Measurements from ENCODE around the gene HS2ST1.
"Not testable (repeated sequence)": the region's sequence is repeated elsewhere in the genome, so short reads cannot be mapped to it uniquely, and the experiment has no call there.

HS2ST1 gene

DNA sequence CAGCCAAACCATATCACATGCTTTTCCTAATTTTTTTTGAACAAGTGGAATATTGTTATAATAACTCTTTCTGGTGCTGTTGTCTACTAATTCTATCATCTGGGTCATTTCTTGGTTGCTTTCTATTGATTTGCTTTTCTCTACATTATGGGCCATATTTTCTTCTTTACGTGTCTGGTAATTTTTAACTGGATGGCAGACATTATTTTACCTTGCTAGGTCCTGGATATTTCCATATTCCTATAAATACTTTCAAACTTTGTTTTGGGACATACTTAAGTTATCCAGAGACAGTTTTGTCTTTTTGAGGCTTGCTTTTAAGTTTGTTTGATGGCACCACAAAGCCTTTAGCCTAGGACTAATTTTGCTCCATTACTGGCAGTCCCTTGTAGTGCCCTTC, 11.3 kb downstream of the HS2ST1 start:
- DNase-seq (ENCODE audit: low read depth), result no peak

DNA sequence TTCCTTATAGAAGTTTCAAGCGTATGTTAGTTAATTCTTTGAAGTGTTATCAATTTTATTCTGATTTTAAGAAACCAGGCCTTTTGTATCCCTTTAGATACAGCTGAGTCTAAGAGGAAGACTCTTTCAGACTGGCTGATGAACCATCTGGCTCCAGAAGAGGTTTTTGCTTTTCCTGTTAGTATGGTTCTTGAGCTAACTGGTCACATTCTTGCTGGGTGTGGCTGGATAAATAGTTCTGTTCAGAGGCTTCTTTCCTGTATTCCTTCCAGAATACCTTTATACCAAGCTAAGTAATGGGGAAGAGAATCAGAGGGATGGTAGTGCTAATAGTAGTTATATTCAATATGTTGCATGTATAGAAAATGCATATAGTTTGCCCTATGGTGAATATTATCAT, 12.4 kb downstream of the HS2ST1 start:
- no peak for DNase-seq (ENCODE audit: low read depth)

DNA sequence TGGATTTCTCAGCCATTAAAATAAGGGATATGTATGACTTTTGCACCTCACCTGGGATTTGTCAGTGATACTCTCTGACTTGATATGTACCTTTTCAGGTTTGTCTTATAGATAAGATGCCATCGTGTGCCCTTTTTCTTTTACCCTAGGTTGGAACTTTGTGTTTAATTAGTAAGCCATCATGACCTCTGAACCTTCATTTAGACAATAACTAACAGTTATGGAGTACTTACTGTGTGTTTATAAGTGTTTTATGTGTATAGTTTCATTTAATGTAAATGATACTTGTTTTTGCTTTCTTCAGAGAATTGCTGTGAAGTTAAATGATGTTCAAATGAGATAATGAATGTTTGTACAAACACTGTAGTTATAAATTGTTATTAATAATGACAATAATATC, 14.4 kb downstream of the HS2ST1 start:
- no peak for DNase-seq (ENCODE audit: low read depth)

DNA sequence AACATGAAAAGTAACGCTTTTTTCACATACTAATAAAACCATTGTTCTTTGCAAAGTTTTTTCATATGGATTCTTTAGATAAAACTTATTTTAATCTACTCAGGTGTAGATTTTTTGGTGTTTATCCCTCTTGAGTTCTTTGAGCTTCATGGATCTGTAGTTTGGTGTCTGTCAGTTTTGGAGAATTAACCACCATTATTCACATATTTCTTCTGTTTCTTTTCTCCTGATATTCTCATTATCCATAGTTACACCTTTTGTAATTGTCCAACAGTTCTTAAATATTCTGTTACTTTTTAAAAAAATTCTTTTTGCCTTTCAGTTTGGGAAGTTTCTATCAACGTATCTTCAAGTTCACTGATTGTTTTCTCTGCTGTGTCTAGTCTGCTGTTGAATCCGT, 18.6 kb downstream of the HS2ST1 start:
- no peak for DNase-seq (ENCODE audit: low read depth)

DNA sequence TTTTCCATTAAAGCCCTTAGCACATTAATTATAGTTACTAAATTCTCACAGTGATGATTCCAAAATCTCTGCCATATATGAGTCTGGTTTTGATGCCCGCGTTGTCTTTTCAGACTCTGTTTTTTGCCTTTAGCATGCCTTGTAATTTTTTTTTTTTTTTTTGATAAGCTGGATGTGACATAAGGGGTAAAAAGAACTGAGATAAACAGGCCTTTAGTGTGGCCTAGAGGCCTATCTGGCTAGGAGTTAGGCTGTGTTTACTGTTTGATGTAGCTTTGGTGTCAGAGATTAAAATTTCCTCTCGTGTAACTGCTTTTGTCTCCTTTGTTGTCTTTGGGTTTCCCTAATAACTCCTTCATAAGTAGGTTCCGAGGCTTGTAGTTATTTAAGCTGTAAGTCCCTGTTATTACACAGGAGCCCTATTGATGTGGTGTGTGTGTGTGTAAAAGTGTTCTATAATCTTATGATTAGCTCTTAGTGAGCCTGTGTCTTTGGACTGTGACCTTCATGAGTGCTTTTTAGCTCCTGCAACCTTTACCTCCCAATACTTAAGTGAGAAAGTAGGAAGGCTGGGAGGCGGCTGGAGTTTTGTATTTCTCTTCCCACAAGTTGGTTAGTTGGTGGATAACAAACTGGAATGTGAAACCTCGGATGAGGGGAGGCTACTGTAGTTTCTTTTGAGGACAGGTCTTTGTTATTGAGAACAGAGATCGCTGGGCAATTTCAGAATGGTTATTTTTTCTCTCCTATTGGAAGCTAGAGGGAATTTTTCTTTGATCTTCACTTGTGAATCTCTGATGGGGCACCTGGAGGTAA, 19.3 kb downstream of the HS2ST1 start:
- DNase-seq (ENCODE audit: low read depth), result no peak

DNA sequence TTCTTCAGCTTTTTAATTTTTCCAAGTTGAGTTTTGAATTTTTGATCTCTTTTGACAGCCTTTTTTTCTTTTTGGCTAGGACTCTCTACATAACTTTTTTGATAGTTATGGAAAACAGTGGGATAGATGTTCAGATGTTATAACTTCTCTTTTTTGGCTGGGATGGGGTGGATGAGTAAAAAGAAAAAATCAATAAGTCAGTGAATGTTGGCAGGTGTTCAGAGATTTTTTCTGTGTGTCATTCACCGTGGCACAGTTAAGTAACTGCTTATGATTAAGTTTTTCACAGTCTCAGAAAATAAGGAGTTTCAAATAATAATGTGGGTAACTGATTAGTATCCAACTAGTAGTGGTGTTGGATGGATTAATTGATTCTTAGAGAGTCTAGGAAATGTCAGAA, 24.0 kb downstream of the HS2ST1 start:
- DNase-seq (ENCODE audit: low read depth), result no peak

DNA sequence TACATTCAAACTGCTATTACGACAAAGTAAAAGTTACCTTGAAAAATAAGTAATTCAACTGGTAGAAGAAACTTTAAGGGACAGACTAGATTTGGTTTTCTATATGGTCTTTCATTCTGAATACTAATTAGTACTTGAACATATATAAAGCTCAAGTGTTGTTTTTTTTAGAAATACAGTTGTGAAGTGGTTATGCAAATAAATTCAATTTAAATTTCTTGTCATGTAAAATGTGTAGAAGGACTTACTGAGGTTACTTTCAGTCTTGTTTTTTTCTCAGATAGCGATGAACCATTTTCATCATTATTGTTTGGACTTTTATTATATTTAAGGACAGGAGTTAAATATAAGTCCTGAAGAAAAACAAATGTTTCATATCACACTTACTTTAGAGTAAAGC, 24.4 kb downstream of the HS2ST1 start:
- DNase-seq (ENCODE audit: low read depth), result no peak

DNA sequence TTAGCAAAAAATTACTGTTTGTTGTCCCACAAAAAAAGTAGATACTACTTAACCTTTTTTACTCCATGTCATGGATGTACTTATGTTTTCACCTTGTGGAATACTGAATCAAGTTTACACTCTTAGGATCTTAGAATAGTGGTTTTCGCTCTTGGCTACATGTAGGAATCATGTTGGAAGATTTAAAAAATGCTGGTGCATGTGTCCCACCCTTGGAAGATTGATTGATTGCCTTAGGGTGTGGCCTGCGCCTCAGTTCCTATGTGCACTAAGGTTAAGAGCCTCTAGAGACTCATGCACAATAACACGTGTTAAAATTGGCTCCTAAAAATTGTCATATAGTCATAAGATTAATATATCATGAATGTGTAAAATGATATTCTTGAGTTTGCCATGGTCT, 25.0 kb downstream of the HS2ST1 start:
- no peak for DNase-seq (ENCODE audit: low read depth)

DNA sequence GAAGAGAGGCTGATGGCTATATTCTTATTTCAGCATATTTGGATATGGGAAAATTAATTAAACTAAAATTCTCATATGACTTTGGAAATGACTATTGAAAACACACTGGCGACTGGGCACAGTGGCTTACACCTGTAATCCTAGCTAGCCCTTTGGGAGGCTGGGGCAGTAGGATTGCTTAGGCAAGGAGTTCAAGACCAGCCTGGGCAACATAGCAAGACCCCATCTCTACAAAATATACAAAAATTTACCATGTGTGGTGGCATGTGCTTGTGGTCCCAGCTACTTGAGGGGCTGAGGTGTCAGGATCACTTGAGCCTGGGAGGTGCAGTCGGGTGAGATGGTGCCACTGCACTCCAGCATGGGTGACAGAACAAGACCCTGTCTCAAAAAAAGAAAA, 26.2 kb downstream of the HS2ST1 start:
- no peak for DNase-seq (ENCODE audit: low read depth)

DNA sequence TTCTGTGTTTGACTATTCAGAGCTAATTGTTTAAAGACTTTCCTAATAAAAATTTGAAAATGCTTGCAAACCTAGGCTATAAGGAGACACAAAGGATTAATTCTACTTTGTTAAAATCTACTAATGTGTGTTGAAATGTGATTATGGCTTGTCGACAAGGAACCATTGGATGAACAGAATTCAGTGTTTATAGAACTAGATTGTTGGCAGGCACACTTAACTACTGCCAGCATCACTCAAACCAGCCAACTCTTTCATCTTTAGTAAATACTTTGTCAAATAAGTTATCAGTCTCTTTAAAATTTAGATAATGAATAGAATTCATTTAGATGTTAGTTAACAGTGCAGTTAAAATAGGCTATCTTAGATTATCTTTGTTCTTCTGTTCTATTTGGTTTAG, 27.6 kb downstream of the HS2ST1 start:
- no peak for DNase-seq (ENCODE audit: low read depth)

DNA sequence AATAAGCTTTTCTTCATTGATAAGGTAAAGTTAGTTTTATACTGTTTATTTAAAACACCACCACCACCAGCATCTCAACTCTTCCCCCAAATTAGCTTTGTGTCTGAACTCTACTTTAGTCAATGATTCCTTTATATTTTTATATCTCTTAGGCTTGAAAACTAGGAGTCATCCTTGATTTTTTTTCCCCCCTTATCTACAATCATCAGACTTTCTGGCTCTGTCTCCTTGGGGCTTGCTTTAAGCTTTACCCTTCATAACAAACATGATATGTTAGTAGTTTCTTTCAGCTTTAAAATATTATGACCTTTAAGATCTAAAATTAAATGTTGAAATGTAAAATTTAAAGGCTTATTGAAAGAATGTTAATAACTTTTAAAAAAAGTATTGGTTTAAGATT, 28.3 kb downstream of the HS2ST1 start:
- DNase-seq (ENCODE audit: low read depth), result no peak

DNA sequence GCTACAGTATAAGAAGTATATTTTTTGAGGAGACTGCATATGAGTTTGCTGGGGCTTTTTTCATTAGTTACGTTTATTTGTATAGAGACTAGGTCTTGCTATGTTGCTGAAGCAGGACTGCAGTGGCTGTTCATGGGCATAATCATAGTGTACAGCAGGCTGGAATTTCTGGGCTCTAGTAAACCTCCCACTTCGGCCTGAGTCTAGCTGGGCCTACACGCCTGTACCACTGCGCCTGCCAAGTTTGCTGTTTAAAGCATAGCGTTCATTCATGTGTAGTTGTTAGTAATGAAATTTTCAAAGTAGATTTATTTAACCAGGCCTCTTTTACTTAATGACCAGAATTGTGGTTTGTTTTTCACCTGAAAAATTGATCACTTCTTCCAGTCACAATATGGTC, 33.8 kb downstream of the HS2ST1 start:
- DNase-seq (ENCODE audit: low read depth), result no peak

DNA sequence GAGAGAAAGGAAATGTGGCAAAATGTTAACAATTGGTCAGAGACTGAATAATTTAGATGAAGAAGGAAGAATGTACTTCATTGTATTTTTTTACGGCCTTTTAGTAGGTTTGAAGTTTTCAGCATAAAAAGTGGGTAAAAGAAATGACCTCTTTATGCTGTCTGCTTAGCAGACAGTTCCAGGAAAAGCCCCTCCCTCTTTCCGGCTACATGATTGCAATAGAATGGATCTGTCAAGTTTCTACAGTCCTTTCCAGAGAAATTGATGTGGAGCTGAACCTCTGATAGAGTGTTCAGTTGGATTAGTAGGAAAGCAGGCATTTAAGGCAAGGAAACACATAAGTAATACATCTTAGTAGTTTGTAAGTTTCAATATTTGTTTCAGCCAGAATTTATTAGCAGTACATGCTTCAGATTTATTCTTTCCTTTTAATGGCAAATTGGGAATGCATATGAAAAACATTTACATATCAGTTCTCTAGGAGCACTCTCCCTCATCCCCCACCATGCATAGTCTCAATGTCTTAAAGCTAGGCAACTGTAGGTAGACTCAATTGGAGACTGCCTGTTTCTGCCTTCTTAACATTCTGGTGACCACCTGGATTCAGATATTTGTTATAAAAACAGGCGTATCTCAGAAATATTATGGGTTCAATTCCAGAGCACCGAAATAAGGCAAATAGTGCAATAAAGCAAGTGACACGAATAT, 36.4 kb downstream of the HS2ST1 start:
- no peak for DNase-seq (ENCODE audit: low read depth)

DNA sequence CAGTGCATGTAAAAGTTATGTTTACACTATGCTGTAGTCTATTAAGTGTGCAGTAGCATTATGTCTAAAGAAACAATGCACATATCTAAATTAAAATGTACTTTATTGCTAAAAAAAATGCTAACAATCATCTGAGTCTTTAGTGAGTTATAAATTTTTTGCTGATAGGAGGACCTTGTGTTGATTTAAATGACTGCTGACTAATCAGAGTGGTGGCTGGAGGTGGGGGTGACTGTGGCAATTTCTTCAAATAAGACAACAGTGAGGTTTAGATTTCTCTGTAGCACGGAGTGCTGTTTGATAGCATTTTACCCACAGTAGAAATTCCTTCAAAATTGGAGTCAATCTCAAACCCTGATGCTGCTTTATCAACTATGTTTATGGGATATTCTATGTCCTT, 37.0 kb downstream of the HS2ST1 start:
- no peak for DNase-seq (ENCODE audit: low read depth)

DNA sequence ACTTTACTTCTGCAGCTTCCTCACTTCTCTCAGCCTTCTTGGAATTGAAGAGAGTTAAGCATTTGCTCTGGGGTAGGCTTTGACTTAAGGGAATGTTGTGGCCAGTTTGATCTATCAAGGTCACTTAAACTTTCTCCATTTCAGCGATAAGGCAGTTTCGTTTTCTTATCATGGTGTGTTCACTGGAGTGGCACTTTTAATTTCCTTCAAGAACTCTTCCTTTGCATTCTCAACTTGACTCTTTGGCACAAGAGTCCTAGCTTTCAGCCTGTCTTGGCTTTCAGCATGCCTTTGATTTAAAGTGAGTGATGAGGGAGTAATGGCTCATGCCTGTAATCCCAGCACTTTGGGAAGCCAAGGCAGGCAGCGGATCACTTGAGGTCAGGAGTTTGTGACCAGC, 38.7 kb downstream of the HS2ST1 start:
- DNase-seq (ENCODE audit: low read depth), result no peak

DNA sequence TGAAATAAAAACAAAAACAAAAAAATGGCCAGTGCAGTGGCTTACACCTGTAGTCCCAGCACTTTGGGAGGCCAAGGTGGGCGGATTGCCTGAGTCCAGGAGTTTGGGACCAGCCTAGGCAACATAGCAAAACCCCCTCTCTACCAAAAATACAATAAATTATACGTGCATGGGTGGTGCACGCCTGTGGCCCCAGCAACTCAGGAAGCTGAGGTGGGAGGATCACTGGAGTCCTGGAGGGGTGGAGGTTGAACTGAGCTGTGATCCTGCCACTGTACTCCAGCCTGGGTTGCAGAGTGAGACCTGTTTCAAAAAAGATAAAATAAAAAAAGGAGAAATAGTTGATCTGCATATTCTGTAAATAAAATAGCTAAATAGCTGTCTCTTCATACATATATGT, 41.2 kb downstream of the HS2ST1 start:
- DNase-seq (ENCODE audit: low read depth), result no peak

DNA sequence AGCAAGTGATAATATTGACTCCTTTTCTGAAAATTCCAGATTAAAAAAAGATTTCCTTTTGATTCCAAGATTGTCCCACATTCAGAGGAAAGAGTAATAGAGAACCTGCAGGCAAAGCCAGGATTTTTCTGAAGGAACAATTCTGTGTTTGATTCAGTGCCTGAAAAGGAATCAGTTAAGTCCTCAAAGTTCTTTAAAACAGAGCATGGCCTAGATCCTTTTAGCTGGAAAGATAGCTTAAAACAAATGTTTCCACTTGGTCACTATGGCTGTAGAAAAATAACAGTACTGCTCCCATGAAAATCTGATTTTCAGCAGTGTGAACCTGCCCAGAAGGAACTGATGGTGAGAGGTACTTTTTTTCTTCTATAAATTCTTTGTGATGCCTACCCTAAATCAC, 41.8 kb downstream of the HS2ST1 start:
- no peak for DNase-seq (ENCODE audit: low read depth)

DNA sequence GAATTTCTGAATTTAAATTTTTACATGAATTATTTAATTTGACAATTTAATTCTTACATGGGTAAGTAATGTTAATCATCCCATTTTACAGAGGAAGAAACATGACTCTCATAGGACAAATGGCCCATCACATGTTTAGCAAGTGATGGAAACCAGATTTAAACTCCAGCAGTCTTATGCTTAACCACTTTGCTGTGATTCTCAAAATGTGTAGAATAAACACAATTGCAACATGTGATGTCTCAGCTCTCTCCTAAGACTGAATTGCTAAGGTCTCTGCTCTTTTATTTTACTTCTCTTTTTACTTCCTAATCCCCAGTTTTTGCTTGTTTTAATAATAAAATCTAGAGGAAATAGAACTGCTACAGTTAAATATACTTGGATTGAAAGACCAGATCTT, 42.8 kb downstream of the HS2ST1 start:
- no peak for DNase-seq (ENCODE audit: low read depth)

DNA sequence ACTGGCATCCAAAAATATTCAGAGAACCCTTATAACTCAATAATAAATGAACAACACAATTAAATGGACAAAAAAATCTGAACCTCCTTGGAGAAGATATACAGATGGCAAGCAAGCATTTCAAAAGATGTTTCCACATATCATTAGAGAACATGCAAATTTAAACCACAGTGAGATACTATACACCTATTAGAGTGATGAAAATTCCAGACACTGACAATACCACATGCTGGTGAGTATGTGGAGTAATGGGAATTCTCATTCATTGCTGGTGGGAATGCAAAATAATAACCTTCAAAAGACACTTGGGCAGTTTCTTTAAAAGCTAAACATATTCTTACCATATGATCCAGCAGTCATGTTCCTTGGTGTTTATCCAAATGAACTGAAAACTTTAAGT, 46.1 kb downstream of the HS2ST1 start:
- no peak for DNase-seq (ENCODE audit: low read depth)

DNA sequence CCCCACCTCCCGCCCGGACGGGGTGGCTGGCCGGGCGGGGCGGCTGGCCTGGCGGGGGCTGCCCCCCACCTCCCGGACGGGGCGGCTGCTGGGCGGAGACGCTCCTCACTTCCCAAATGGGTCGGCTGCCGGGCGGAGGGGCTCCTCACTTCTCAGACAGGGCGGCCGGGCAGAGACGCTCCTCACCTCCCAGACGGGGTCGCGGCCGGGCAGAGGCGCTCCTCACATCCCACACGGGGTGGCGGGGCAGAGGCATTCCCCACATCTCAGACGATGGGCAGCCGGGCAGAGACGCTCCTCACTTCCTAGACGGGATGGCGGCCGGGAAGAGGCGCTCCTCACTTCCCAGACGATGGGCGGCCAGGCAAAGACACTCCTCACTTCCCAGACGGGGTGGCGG, 49.4 kb downstream of the HS2ST1 start:
- not testable (repeated sequence) for DNase-seq (ENCODE audit: low read depth)

DNA sequence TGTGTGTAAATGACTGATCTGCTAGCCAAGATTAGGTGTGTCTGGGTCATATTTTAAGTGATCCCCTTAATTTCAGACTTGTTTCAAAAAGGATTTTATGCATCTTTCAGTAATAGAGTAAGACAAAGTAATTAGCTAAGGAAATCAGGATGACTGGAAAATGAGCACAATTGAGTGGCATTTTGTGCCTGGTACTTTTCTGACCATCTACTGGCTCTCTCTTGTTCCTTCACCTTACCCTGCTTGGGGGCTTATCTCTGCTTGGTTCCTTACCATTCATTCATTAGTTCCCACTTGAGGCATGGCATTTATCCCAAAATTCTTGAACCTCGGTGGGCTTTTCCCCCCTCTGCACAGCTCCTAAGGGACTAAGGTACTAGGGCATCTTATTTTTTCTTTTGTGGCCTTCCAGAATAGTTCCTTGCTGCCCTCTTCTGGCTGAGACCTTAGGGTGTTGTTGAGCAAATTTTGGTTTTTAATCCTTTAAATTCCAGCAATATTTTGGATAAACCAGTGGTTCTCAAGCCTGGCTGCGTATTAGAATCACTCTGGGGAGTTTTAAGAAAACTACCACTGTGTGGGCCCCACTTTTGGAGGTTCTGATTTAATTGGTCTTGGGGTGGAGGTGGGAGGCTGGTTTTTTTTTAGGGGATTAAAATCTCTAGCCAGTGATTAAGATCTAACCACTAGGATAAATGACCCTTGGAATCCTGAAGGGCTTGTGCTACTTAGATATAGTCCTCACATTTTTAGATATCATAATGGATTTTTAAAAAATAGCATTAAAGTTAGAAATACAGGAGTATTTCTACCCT, 50.8 kb downstream of the HS2ST1 start:
- no peak for DNase-seq (ENCODE audit: low read depth)

DNA sequence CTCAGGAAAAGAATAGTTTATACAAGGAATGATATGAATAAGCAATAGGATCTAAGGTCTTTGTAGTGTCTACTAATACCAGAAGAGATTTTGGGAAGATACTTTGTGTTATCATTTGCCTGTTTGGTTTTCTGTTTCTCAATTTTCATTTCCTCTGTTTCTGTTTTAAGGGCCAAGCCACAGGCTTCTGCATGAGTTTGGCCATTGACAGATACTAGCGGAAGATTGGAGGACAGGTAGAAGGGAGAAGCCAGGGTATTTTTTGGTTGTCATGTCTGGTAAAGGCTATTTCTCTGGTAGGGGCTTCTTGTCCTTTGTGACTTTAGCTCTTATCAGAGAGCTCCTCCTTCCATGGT, 51.4 kb downstream of the HS2ST1 start:
- DNase-seq (ENCODE audit: low read depth), result no peak

DNA sequence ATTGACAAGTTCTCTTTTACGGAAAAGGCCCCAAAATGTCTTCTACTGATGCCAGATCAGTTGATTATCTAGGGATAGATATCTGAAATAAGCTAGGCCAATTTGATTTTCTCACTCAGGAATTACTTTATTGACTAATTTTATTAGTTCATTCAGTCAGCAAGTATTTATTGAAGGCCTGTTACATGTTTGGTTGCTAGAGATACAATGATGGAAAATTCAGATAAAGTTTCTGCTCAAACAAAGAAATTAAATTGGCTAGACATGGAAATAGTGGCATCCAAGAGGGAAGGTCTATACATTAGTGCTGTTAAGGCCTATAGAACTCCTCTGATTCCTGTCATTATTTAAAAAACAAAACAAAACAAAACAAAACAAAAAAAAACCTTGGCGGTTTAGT, 56.5 kb downstream of the HS2ST1 start:
- DNase-seq (ENCODE audit: low read depth), result no peak
